ENCODE results near the gene TMCC3.

TMCC3 gene

GRCh38 chr12:94670898-94671297 lies 20.5 kb upstream of the TMCC3 start:
- in situ Hi-C loops (cut with HindIII; ENCODE audit: low pct_ligation_motif_present, low sequenced_read_pairs) = no loop called here
- no peak for DNase-seq
- no peak overlapping the region for H3K27ac ChIP-seq
- H3K36me3 ChIP-seq (replicated peaks) = no peaks in the 10 kb centered on the region
- TF ChIP-seq, protein P1, sequence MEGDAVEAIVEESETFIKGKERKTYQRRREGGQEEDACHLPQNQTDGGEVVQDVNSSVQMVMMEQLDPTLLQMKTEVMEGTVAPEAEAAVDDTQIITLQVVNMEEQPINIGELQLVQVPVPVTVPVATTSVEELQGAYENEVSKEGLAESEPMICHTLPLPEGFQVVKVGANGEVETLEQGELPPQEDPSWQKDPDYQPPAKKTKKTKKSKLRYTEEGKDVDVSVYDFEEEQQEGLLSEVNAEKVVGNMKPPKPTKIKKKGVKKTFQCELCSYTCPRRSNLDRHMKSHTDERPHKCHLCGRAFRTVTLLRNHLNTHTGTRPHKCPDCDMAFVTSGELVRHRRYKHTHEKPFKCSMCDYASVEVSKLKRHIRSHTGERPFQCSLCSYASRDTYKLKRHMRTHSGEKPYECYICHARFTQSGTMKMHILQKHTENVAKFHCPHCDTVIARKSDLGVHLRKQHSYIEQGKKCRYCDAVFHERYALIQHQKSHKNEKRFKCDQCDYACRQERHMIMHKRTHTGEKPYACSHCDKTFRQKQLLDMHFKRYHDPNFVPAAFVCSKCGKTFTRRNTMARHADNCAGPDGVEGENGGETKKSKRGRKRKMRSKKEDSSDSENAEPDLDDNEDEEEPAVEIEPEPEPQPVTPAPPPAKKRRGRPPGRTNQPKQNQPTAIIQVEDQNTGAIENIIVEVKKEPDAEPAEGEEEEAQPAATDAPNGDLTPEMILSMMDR (IDR thresholded peaks at IDR 0.05; ENCODE audit: low read depth, low read length, missing control alignments) = no peak
- no peaks in the 10 kb centered on the region for H3K27me3 ChIP-seq (replicated peaks)
- no peak overlapping the region for H3K4me3 ChIP-seq (ENCODE audit: low read depth, low read length)

- no peak for DNase-seq
- Histone ChIP-seq H3K27me3 (replicated peaks) (no peaks in the 10 kb centered on the region), H3K27ac (no peak overlapping the region), H3K4me3 (ENCODE audit: low read depth, low read length) (no peak overlapping the region), H3K36me3 (replicated peaks) (no peaks in the 10 kb centered on the region)
- in situ Hi-C loops (cut with HindIII; ENCODE audit: low pct_ligation_motif_present, low sequenced_read_pairs) = no loop called here
- TF ChIP-seq, protein P1 (IDR thresholded peaks at IDR 0.05; ENCODE audit: low read depth, low read length, missing control alignments) = no peak
These were observed 19.7 kb upstream of the TMCC3 start for GRCh38 chr12:94670075-94670474.

DNA sequence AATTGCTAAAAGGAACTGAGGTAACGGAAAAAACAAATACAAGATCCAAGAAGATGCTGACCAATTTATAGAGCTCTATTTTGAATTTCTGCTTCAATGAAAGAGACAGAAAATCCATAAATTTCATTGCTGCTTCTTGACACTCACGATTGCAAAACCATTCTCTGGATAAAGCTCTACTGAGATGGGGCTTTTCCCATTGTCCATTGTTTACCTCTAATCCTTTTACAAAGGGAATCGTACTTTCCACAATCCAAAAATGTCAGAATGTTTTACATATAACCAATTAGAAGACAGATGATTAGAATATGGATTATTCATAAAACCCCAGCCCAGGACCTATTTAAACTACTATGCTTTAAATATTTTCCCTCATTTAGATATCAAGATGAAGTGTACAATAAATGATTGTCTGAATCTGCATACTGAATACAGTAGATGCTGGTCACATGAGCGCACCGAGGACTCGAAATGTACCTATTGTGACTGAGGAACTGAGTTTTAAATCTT lies 16.7 kb upstream of the TMCC3 start:
- H3K4me3 ChIP-seq (ENCODE audit: low read depth, low read length) = no peak overlapping the region
- in situ Hi-C loops (cut with HindIII; ENCODE audit: low pct_ligation_motif_present, low sequenced_read_pairs) = no loop called here
- no peaks in the 10 kb centered on the region for H3K36me3 ChIP-seq (replicated peaks)
- H3K27me3 ChIP-seq (replicated peaks) = no peaks in the 10 kb centered on the region
- H3K27ac ChIP-seq = no peak overlapping the region
- DNase-seq = no peak
- TF ChIP-seq, protein P1 (IDR thresholded peaks at IDR 0.05; ENCODE audit: low read depth, low read length, missing control alignments) = no peak

- DNase-seq = no peak
- Histone ChIP-seq H3K4me3 (ENCODE audit: low read depth, low read length) (no peak overlapping the region), H3K36me3 (replicated peaks) (no peaks in the 10 kb centered on the region), H3K27ac (no peak overlapping the region), H3K27me3 (replicated peaks) (no peaks in the 10 kb centered on the region)
- in situ Hi-C loops (cut with HindIII; ENCODE audit: low pct_ligation_motif_present, low sequenced_read_pairs) = no loop called here
- TF ChIP-seq, protein P1 (IDR thresholded peaks at IDR 0.05; ENCODE audit: low read depth, low read length, missing control alignments) = no peak
These were observed 15.8 kb upstream of the TMCC3 start for GRCh38 chr12:94666158-94666557.

DNA sequence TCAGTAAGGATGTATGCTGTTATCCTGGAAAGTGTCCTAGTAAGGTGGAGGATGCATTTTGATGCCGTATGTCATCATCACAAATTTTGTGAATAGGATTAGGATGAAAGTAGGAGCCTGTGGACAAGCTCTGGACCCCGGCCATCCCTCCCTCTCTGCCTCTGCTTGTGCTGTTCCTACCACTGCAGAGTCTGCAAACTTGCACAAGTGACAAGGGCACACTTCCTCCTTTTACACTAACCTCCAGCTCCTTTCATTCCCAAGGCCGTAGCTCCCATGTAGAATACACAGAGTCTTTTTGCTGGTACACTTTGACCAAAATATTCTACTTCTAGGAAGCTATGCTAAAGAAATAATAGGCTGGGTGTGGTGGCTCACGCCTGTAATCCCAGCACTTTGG lies 13.3 kb upstream of the TMCC3 start:
- no peak overlapping the region for H3K4me3 ChIP-seq (ENCODE audit: low read depth, low read length)
- TF ChIP-seq, protein P1 (IDR thresholded peaks at IDR 0.05; ENCODE audit: low read depth, low read length, missing control alignments) = no peak
- no peak overlapping the region for H3K27ac ChIP-seq
- no peaks in the 10 kb centered on the region for H3K36me3 ChIP-seq (replicated peaks)
- no peak for DNase-seq
- in situ Hi-C loops (cut with HindIII; ENCODE audit: low pct_ligation_motif_present, low sequenced_read_pairs) = no loop called here
- no peaks in the 10 kb centered on the region for H3K27me3 ChIP-seq (replicated peaks)

DNA sequence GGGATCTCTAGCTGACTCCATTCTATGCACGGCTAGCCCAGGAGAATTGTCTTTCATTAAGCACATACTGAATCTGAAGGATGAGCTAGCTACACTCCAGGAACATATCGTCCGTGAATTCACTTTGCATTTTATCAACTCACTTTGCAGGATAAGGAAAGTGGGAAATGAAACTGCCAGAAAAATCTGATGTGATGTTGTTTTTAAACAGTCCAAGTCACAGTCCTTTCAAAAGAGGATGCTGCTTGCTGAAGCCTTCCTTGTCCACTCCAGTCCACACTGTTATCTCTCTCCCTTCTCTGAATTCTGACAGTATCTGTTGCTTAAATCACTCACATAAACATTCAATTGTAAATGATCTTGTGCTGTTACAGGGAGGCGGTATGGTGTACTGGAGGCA lies 12.7 kb upstream of the TMCC3 start:
- Histone ChIP-seq H3K4me3 (ENCODE audit: low read depth, low read length) (no peak overlapping the region), H3K27ac (no peak overlapping the region), H3K36me3 (replicated peaks) (no peaks in the 10 kb centered on the region), H3K27me3 (replicated peaks) (no peaks in the 10 kb centered on the region)
- in situ Hi-C loops (cut with HindIII; ENCODE audit: low pct_ligation_motif_present, low sequenced_read_pairs) = no loop called here
- DNase-seq = no peak
- TF ChIP-seq, protein P1 (IDR thresholded peaks at IDR 0.05; ENCODE audit: low read depth, low read length, missing control alignments) = no peak
